ENCODE measurements around the gene WFDC5. TPM values are rescaled to one million over a fixed set of nuclear protein-coding genes. Genes with fewer than 3 reads are reported as not detected.

Gene WFDC5
- total and polyA plus RNA-seq, 2 donors, result 0.52 to 6.1 TPM

Other genes starting within 250 kb of the WFDC5 start
- 109 TPM for gene YWHAB, start 229.5 kb downstream of the WFDC5 start, total RNA-seq
- gene YWHAB, start 229.5 kb downstream of the WFDC5 start, polyA plus RNA-seq, result 107 TPM
- 7.2 TPM for gene PABPC1L, start 205.1 kb downstream of the WFDC5 start, total RNA-seq
- gene PABPC1L, start 205.1 kb downstream of the WFDC5 start, polyA plus RNA-seq, result 131 TPM
- 16.8 TPM for gene TOMM34, start 154.8 kb downstream of the WFDC5 start, total RNA-seq
- 20.0 TPM for gene TOMM34, start 154.8 kb downstream of the WFDC5 start, polyA plus RNA-seq
- 45.5 TPM for gene STK4, start 148.7 kb downstream of the WFDC5 start, total RNA-seq
- 35.0 TPM for gene STK4, start 148.7 kb downstream of the WFDC5 start, polyA plus RNA-seq
- 0.14 TPM for gene KCNS1, start 14.0 kb downstream of the WFDC5 start, total RNA-seq
- 0.34 TPM for gene KCNS1, start 14.0 kb downstream of the WFDC5 start, polyA plus RNA-seq
- 1.0 TPM for gene WFDC12, start 9.3 kb upstream of the WFDC5 start, total RNA-seq
- 6.8 TPM for gene WFDC12, start 9.3 kb upstream of the WFDC5 start, polyA plus RNA-seq
- gene PI3, start 59.7 kb upstream of the WFDC5 start, total RNA-seq, result 6.5 TPM
- gene PI3, start 59.7 kb upstream of the WFDC5 start, polyA plus RNA-seq, result 567 TPM
- 0.24 TPM for gene SEMG1, start 91.9 kb upstream of the WFDC5 start, total RNA-seq
- 0.78 TPM for gene SEMG1, start 91.9 kb upstream of the WFDC5 start, polyA plus RNA-seq
- 0.09 TPM for gene SEMG2, start 106.2 kb upstream of the WFDC5 start, total RNA-seq
- gene SEMG2, start 106.2 kb upstream of the WFDC5 start, polyA plus RNA-seq, result 0.39 TPM
- gene SLPI, start 139.4 kb upstream of the WFDC5 start, total RNA-seq, result 28.0 TPM
- 663 TPM for gene SLPI, start 139.4 kb upstream of the WFDC5 start, polyA plus RNA-seq
- not detected for gene RBPJL, start 191.7 kb upstream of the WFDC5 start, total RNA-seq
- 0.07 TPM for gene RBPJL, start 191.7 kb upstream of the WFDC5 start, polyA plus RNA-seq
- gene MATN4, start 193.1 kb upstream of the WFDC5 start, total RNA-seq, result 0.14 TPM
- gene MATN4, start 193.1 kb upstream of the WFDC5 start, polyA plus RNA-seq, result 0.14 TPM
- 7.4 TPM for gene SDC4, start 233.2 kb upstream of the WFDC5 start, total RNA-seq
- gene SDC4, start 233.2 kb upstream of the WFDC5 start, polyA plus RNA-seq, result 18.9 TPM
- gene SYS1, start 248.0 kb upstream of the WFDC5 start, total RNA-seq, result 15.2 TPM
- gene SYS1, start 248.0 kb upstream of the WFDC5 start, polyA plus RNA-seq, result 19.7 TPM

Measured in thymus (tissue), 2 donors.